Lung microvascular endothelial cell (primary cell): ENCODE measurements around the gene CACNA1C. TPM values are rescaled to one million over a fixed set of nuclear protein-coding genes. Genes with fewer than 3 reads are reported as not detected.

Experiments
- DNase-seq, 2 donors: peaks; one replicate each; pipeline versions ENCODE4 v3.0.0 to v3.0.0-alpha.2; 2010; ENCODE audit warnings: low read depth in 2 of 2
- total RNA-seq: library from RNA; depleted of rRNA; stranded (reverse); fragments of >200 nt; gene quantifications from 2 replicates; pipeline ENCODE4 v1.2.1, GENCODE V29; 2014

Gene CACNA1C
- total RNA-seq, 1 donor from 2014 or later: under 0.01 TPM

- no peak for DNase-seq
These were observed 221.9 kb downstream of the CACNA1C start for GRCh38 chr12:2274733-2275132.

GRCh38 chr12:2276288-2277033, 223.7 kb downstream of the CACNA1C start:
- no peak for DNase-seq

DNA sequence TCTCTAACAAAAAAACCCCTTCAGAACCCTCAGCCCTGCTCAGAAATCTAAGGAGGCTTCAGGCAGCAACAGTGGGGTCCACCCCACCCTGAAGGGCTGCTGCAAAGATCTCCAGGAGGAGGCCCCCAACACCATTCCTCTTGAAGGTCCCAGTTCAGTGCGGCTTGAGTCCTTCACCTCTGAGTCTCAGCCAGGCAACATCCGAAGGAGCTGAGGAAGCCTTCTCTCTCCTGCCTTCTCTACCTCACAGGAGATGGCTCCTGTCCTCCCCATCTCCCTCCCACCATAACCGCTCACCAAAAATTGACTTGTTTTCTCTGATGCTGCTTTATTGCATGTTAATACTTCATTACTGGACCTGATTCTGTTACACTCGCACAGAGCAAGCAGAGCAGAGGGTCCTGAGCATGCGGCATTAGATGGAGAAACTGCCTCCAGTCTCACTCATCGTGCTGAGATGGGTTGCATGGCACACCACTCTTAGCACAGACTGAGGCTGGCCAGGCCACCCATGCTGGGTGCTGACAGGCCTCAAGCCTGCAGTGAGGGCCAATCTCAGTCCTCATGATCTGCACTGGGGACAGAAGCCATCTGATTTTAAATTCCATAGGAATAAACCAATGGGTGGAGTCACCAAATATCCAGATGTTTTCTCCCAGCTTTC, 224.8 kb downstream of the CACNA1C start:
- no peak for DNase-seq

- DNase-seq: no peak
These were observed 228.7 kb downstream of the CACNA1C start for GRCh38 chr12:2281446-2281845.

DNA sequence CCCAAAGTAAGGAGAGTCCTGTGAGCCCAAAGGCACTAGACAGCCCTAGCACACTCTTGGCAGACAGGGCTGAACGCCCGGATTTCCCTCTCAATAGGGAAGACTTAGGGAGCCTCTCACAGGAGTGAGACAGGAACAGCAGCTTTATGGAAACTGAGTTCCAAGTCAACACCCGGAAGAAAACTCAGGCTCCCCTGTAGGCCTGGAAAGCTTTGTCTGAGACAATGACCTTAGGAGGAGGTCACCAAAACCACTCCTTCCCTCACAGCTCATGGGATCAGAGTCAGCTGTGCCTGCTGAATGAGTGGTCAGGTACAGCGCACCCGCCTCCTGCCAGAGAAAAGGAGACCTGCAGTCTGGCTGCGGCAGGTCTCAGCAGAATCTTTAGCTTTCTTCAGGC, 229.5 kb downstream of the CACNA1C start:
- no peak for DNase-seq

- DNase-seq: no peak
These were observed 230.7 kb downstream of the CACNA1C start for GRCh38 chr12:2283480-2283879.

GRCh38 chr12:2283916-2284315, 231.1 kb downstream of the CACNA1C start:
- DNase-seq: no peak

DNA sequence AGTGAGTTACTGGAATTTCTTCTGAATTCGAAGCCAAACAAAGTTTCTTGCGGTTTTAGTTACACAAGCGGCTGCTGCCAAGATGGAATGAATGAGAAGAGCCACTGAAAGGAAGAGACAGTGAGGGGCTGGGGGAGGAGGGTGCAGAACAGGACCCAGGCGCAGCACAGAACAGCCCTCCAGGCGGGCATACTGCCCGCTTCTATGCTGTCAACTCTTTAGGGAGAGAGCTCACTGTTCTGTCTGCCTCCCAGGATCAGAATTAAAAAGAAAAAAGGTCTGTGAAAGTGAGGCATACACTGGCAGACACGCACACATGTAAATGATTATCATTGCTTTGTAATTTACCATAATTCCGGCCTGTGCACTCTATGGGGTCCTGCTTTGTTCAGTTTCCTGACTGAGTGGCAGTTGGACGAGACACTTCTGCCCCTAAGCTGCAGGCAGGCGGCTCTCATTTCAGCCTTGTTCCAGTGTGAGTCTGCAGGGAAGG, 231.6 kb downstream of the CACNA1C start:
- DNase-seq: no peak

DNA sequence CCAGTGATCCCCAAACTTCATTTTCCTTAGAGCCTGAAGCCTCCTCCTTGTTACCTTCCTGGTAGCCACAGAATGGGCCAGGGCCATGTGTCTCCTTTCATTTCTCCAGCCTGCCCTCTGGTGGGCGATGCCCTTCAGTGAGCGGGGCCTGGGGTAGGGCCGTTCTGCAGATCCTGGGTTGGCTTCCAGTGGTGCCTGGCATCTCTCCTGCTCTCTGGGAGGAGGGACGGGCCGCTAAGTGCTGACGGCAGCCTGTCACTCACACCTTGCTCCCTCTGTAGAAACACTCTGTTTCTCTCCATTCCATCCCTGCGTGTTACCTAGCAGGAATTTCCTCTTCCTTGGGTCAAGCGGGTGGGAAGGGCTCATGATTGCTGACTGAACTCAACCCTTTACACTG, 232.1 kb downstream of the CACNA1C start:
- peak; percentile 48 to 64 for DNase-seq

GRCh38 chr12:2285462-2285861, 232.7 kb downstream of the CACNA1C start:
- no peak for DNase-seq

DNA sequence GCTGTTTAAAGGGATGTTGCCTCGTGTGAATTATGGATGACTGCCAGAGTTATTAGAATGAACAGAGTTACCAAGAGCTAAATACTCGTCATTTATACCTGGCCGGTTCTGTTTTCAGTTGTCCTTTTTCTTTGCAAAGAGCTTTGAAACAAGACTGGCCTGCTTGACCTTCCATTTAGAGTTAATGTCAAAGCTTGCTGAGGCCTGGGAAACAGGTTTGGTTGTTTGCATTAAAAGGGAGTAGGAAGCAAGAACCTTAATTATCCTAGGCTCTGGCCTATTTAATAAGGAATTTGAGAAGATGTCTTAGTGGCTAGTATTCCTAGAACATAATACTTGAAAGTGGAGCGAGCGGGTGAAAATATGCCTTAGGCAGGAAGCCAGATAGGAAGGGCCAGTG, 233.3 kb downstream of the CACNA1C start:
- no peak for DNase-seq

DNA sequence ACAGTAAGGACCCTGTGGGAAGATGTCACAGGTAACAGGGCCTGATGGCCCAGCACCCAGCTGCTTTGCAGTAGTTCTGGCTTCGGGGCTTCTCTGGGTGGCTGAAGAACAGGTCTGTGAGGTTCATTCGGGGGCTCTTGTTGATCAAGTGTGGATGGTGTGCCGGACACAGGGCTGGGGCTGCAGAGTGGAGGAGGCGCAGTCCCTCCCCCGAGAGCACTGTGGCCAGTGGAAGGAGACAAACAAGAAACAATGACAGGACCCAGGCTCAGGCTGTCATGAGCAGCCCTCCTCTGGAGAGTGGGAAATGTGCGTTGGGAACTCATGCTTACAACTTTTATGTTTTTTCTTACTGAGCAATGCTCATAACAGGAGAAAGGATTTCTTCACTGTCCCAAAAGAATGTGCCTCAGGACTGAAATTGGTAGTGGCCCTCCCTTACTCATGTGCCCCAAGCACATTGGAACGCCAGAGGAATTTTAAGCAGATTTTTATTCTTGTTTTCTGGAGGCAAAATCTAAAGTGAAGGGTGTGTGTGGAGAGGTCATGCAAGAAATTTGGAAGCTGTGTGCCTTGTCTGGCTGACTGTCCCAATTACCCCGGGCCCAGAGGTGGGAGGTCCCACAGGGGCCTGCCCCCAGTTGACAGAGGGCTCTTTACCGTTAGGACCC, 233.8 kb downstream of the CACNA1C start:
- DNase-seq: no peak

DNA sequence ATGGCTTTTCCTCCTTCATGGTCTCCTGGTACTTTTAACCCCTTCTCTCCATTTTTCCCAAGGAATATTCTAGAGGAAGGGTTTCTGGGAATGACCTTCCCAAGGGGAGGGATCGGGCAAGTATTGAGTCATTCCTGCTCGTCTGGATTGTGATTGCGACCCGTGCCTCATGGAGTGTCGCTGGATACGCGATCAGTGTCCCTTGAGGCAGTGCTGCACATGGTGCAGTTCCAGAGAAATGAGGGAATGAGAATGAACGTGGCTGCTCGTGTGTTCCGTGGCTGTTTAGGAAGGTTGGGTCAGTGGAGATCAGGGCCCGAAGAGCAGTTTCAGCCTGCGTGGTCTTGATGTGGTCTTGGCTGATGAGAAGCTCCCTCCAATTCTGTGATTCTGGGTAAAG, 234.4 kb downstream of the CACNA1C start:
- no peak for DNase-seq

GRCh38 chr12:2287589-2287988, 234.8 kb downstream of the CACNA1C start:
- no peak for DNase-seq

GRCh38 chr12:2288001-2288400, 235.2 kb downstream of the CACNA1C start:
- no peak for DNase-seq

GRCh38 chr12:2288471-2288870, 235.7 kb downstream of the CACNA1C start:
- DNase-seq: no peak

GRCh38 chr12:2288875-2289274, 236.1 kb downstream of the CACNA1C start:
- DNase-seq: no peak

- no peak for DNase-seq
These were observed 236.7 kb downstream of the CACNA1C start for GRCh38 chr12:2289525-2289924.

- DNase-seq: no peak
These were observed 237.3 kb downstream of the CACNA1C start for GRCh38 chr12:2290091-2290490.

DNA sequence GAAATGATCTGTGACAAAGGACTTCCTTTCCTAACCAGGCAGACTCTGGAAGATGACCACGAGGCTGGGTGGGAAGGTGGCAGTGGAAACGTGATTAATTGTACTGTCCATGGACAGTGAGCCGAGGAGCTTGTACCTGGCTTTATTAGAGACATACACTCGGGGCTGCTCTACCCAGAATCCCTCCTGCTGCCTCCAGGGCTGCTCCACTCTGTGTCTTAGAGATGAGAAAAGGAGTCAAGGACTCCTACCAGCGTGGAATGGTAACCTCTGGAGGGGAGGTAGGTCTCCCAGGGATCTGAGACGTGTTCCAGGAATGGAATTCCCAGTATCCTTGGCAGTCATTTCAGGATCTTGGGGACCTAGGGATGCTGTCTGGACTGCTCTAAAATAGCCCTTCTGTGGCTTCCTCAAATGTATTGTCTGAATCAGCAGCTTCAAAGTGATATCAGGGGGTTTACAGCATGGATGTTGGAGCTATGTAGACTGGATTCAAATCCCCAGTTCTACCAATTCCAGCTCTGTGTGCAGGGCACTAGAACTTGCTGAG, 237.8 kb downstream of the CACNA1C start:
- DNase-seq: no peak

GRCh38 chr12:2291182-2291832, 238.5 kb downstream of the CACNA1C start:
- peak; percentile 59 to 61 for DNase-seq

DNA sequence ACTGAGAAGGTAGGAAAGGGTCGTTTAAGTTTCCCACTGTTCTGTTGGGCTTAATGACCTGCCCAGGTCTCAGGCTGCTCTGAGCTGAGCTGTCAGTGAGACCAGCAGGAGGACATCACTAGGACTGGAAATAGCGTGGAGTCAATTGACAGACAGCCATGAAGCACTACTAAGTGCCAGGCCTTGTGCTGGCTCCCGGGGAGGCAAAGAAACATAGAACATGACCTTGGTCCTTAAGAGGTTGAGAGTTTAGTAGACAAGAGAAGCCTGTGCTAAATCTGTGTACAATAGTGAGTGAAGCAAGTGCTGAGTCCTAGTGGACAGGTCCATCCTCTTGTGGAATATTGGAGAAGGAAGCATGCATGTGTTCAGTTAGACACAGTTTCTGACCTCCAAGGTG, 239.2 kb downstream of the CACNA1C start:
- no peak for DNase-seq
